ENCODE results near the gene MTCL1.

GRCh38 chr18:8821531-8821930 lies 116.2 kb downstream of the MTCL1 start:
- TF ChIP-seq REST (IDR thresholded peaks at IDR 0.05; ENCODE audit: insufficient read depth in 1 of 2, low read depth in 2 of 2, low read length in 1 of 2) (no peak), CTCF (IDR thresholded peaks at IDR 0.05) (no peak)
